GM12878 (cell line): Measurements from ENCODE around the gene MASP1. TPM values are rescaled to one million over a fixed set of nuclear protein-coding genes. Genes with fewer than 3 reads are reported as not detected.

Source experiments
- ATAC-seq: fragments of 200-7000 bp; cut with Tn5 transposase; 3 replicates; pipeline ENCODE4 v1.9.1; 2020; ENCODE audit warnings: mild to moderate bottlenecking, moderate library complexity
- BruUV-seq: library from RNA; stranded (reverse); fragments of 400-500 nt; replicated peaks from 2 replicates; lab custom pipeline; 2021; lab: Mats Ljungman, UMichigan
- CTCF ChIA-PET: fragments of 300-600 bp; sonication (Branson Sonifier 250); formaldehyde crosslinking; extraction: SDS; loops from one replicate; lab custom pipeline; 2021; ENCODE audit warnings: inconsistent platforms; lab: Yijun Ruan, JAX
- POLR2A ChIA-PET: fragments of 350-600 bp; formaldehyde crosslinking; extraction: SDS; loops from one replicate; lab custom pipeline; 2021; ENCODE audit warnings: inconsistent platforms; lab: Charles Lee
- RAD21 ChIA-PET: fragments of 300-600 bp; sonication (Branson Sonifier 250); formaldehyde crosslinking; loops from one replicate; lab custom pipeline; 2023; ENCODE audit warnings: antibody characterized with exemption; ENCODE audit not compliant: unreplicated experiment; lab: Charles Lee
- SMC1A ChIA-PET: fragments of 300-600 bp; sonication (Branson Sonifier 250); formaldehyde crosslinking; loops from one replicate; lab custom pipeline; 2023; ENCODE audit not compliant: unreplicated experiment, uncharacterized antibody; lab: Charles Lee
- DNase-seq: peaks from one replicate; pipeline ENCODE4 v3.0.0-alpha.2; 2011; ENCODE audit warnings: low read depth, low spot score
- FAIRE-seq: peaks from 3 replicates; lab custom pipeline; 2011; peaks lifted over from hg19 to GRCh38; lab: Jason Lieb, UNC
- H2AFZ ChIP-seq: 2 replicates; pipeline ENCODE4 v1.6.0; 2011; ENCODE audit warnings: low read depth, low read length, control low read depth; ENCODE audit not compliant: control insufficient read depth
- H3K27ac ChIP-seq: 2 replicates; pipeline ENCODE4 v1.5.1; 2011; ENCODE audit warnings: control low read depth; ENCODE audit not compliant: control insufficient read depth, insufficient read depth
- H3K27me3 ChIP-seq, 2 experiments: replicated peaks in 1 of 2; 2 replicates each; pipeline versions ENCODE4 v1.6.0 to v1.6.1; 2011; ENCODE audit warnings: low read length in 1 of 2; ENCODE audit not compliant: control insufficient read depth in 2 of 2, insufficient read depth in 2 of 2
- H3K36me3 ChIP-seq, 2 experiments: 2 replicates each; pipeline ENCODE4 v1.5.1; 2011; ENCODE audit warnings: low read length in 1 of 2; ENCODE audit not compliant: control insufficient read depth in 2 of 2, insufficient read depth in 2 of 2
- H3K4me1 ChIP-seq: 2 replicates; pipeline ENCODE4 v1.6.1; 2011; ENCODE audit warnings: mild to moderate bottlenecking, low read length, moderate library complexity, mixed read lengths; ENCODE audit not compliant: control insufficient read depth, insufficient read depth
- H3K4me2 ChIP-seq: 2 replicates; pipeline ENCODE4 v1.6.0; 2011; ENCODE audit warnings: control low read depth; ENCODE audit not compliant: control insufficient read depth, insufficient read depth
- H3K4me3 ChIP-seq: fragments of 200-600 bp; sonication (generic); 2 replicates; pipeline ENCODE4 v1.5.1; 2016
- H3K79me2 ChIP-seq: 2 replicates; pipeline ENCODE4 v1.6.0; 2011; ENCODE audit warnings: low read length; ENCODE audit not compliant: control insufficient read depth, insufficient read depth
- H3K9ac ChIP-seq: 2 replicates; pipeline ENCODE4 v1.8.0; 2011; ENCODE audit warnings: low read length, control low read depth, mixed read lengths; ENCODE audit not compliant: control insufficient read depth, insufficient read depth
- H3K9me3 ChIP-seq: replicated peaks from 3 replicates; pipeline ENCODE4 v1.5.1; 2011; ENCODE audit warnings: mild to moderate bottlenecking, low read length; ENCODE audit not compliant: control insufficient read depth, insufficient read depth
- H4K20me1 ChIP-seq: 2 replicates; pipeline ENCODE4 v1.6.0; 2011; ENCODE audit not compliant: control insufficient read depth, insufficient read depth
- MTA2 ChIP-seq: fragments of 450-650 bp; IDR thresholded peaks from 2 replicates; pipeline ENCODE4 v1.6.1; 2016; ENCODE audit warnings: low read depth, mild to moderate bottlenecking, moderate library complexity
- RAD21 ChIP-seq: IDR thresholded peaks from 2 replicates; pipeline ENCODE4 v1.6.1; 2011; ENCODE audit warnings: mild to moderate bottlenecking, low read depth, low read length, moderate library complexity; ENCODE audit not compliant: insufficient read depth
- RELA ChIP-seq: fragments of 450-650 bp; IDR thresholded peaks from 2 replicates; pipeline ENCODE4 v1.8.0; 2014; ENCODE audit warnings: borderline replicate concordance; ENCODE audit not compliant: partially characterized antibody
- SMC3 ChIP-seq: IDR thresholded peaks from 2 replicates; pipeline ENCODE4 v1.6.1; 2011; ENCODE audit warnings: low read length, improper control_type of control experiment, borderline replicate concordance
- SPI1 ChIP-seq: IDR thresholded peaks from 2 replicates; pipeline ENCODE4 v1.6.1; 2011; ENCODE audit warnings: low read depth, mild to moderate bottlenecking, low read length, moderate library complexity, borderline replicate concordance; ENCODE audit not compliant: insufficient read depth
- TCF7 ChIP-seq: IDR thresholded peaks from 2 replicates; pipeline ENCODE4 v1.6.1; 2014; ENCODE audit warnings: antibody characterized with exemption, borderline replicate concordance
- WGBS: methylation state at CpG from one replicate; pipeline ENCODE4 v1.1.6; 2016; ENCODE audit warnings: low lambda C conversion rate; ENCODE audit not compliant: insufficient replicate concordance, insufficient coverage; ENCODE audit errors: missing lambda C conversion rate; 5-methylcytosine and 5-hydroxymethylcytosine counted together
- in situ Hi-C: fragments of 300-500 bp; cut with MboI; formaldehyde crosslinking; loops from 9 replicates; pipeline ENCODE4 v1.14.3; 2018; ENCODE audit warnings: mixed read lengths
- intact Hi-C: fragments of 100-400 bp; cut with micrococcal nuclease; formaldehyde crosslinking; loops from one replicate; pipeline ENCODE4 v1.14.2; 2022; ENCODE audit not compliant: unreplicated experiment
- polyA plus RNA-seq, 11 experiments: library from polyadenylated mRNA; depleted of rRNA in 4 of 11; unstranded in 6 of 11; stranded (reverse) in 5 of 11; fragments of >200 nt; fragmentation: Nextera tagmentation in 4 of 11; fragmentation: Illumina TruSeq in 1 of 11; extraction: Ambion mirVana in 4 of 11; extraction: Trizol in 1 of 11; gene quantifications; 1 replicate in 1 of 11; 2 replicates in 10 of 11; pipeline versions ENCODE4 v1.2.1 to v1.2.3, GENCODE V29; 2011 to 2016; ENCODE audit warnings: inconsistent platforms in 2 of 11, missing spikeins in 2 of 11, low read depth in 1 of 11
- total RNA-seq, 4 experiments: library from RNA; depleted of rRNA in 3 of 4; stranded (reverse); fragments of >200 nt in 3 of 4; fragmentation: Illumina TruSeq in 1 of 4; extraction: Trizol in 1 of 4; gene quantifications; 2 replicates each; pipeline versions ENCODE4 v1.2.1 to v1.2.3, GENCODE V29; 2013 to 2021
- TF ChIP-seq, protein P1 (sequence below), 3 experiments: IDR thresholded peaks in 2 of 3; conservative IDR thresholded peaks in 1 of 3; 2 replicates each; pipeline ENCODE4 v1.5.1; 2011; ENCODE audit warnings: low read depth in 3 of 3, low read length in 3 of 3, mild to moderate bottlenecking in 3 of 3, control low read depth in 2 of 3, moderate library complexity in 2 of 3, inconsistent platforms in 1 of 3, mixed read lengths in 1 of 3; ENCODE audit not compliant: control insufficient read depth in 2 of 3, insufficient read depth in 1 of 3; ENCODE audit errors: extremely low read depth in 1 of 3

Gene MASP1
- total and polyA plus RNA-seq, 10 of the 15 experiments (the other 5 are each of a cell fraction or from before 2014, with no cell fraction given): 0.05 TPM; not detected in 9

DNA sequence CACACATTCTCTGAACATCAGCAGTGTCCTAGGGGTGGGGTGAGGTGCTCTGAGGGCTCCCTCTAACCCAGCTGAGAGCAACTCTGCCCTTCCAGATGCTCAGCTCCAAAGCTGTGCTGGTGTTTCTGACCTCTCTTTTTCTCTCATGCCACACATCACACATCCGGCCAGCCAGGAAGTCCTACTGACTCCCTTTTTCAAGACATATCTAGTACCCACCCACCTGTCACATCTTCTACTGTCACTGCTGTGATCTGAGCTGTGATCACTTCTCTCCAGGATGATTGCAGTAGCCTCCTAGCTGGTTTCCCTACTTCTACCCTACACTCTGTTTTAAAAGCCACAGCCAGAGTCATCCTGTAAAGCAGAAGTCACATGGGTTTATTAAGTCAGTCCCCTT is 30.2 kb upstream of the MASP1 start (continued):
- TF ChIP-seq MTA2: no peak

GRCh38 chr3:187319699-187320302 is 28.3 kb upstream of the MASP1 start:
- FAIRE-seq: peak; percentile 93
- in situ Hi-C loops (loop anchor here (5.0 kb wide), 2 partner anchors 362 to 398 kb away; no protein-coding TSS in a partner anchor), intact Hi-C loops (loop anchor here (1.0 kb wide), 4 partner anchors 100 to 394 kb away; no protein-coding TSS in a partner anchor)
- H3K9me3 ChIP-seq: no peaks in the 10 kb centered on the region
- H2AFZ ChIP-seq: no peak overlapping the region
- H3K9ac ChIP-seq: no peak overlapping the region
- H3K79me2 ChIP-seq: no peaks in the 10 kb centered on the region
- H3K27me3 ChIP-seq: peaks cover 0 to 1% of the 10 kb centered on the region in 2 experiments; a peak in 1 of 4 replicates
- 8% methylated on average over 7 of the region's 7 CpGs for WGBS
- no peak overlapping the region for H3K4me3 ChIP-seq
- no peak overlapping the region for H3K27ac ChIP-seq
- ATAC-seq: peak; percentile 97
- CTCF ChIA-PET: interaction anchor here (0.7 to 12.2 kb wide), 53 partner anchors 8 to 1635 kb away, joined by 3 to 519 read pairs (median 5); partner anchors contain the start of genes MASP1, RTP2, RTP4 and SST
- POLR2A ChIA-PET: no interaction called here
- no TSS peak for BruUV-seq
- H3K36me3 ChIP-seq: no peaks in the 10 kb centered on the region
- RAD21 ChIA-PET: interaction anchor here (0.5 to 8.5 kb wide), 16 partner anchors 8 to 419 kb away, joined by 3 to 219 read pairs (median 4); partner anchors contain the start of gene RTP4
- H3K4me2 ChIP-seq: no peak overlapping the region
- peak; percentile 17 for DNase-seq
- no peaks in the 10 kb centered on the region for H4K20me1 ChIP-seq
- no peaks in the 10 kb centered on the region for H3K4me1 ChIP-seq
- no peak for TF ChIP-seq TCF7
- TF ChIP-seq SMC3: peak; percentile 89
- TF ChIP-seq RAD21: peak; percentile 82
- TF ChIP-seq, protein P1, sequence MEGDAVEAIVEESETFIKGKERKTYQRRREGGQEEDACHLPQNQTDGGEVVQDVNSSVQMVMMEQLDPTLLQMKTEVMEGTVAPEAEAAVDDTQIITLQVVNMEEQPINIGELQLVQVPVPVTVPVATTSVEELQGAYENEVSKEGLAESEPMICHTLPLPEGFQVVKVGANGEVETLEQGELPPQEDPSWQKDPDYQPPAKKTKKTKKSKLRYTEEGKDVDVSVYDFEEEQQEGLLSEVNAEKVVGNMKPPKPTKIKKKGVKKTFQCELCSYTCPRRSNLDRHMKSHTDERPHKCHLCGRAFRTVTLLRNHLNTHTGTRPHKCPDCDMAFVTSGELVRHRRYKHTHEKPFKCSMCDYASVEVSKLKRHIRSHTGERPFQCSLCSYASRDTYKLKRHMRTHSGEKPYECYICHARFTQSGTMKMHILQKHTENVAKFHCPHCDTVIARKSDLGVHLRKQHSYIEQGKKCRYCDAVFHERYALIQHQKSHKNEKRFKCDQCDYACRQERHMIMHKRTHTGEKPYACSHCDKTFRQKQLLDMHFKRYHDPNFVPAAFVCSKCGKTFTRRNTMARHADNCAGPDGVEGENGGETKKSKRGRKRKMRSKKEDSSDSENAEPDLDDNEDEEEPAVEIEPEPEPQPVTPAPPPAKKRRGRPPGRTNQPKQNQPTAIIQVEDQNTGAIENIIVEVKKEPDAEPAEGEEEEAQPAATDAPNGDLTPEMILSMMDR (IDR thresholded peaks at IDR 0.05 in 2 of 3, conservative IDR thresholded peaks at IDR 0.05 in 1 of 3; ENCODE audit: control insufficient read depth in 2 of 3, extremely low read depth in 1 of 3, insufficient read depth in 1 of 3, low read depth in 3 of 3, low read length in 3 of 3): peak; percentile 80 to 97 (median 94)
- peak; percentile 81 for TF ChIP-seq SPI1
- TF ChIP-seq RELA: no peak
- TF ChIP-seq, all 136 proteins: peak for 4
- SMC1A ChIA-PET: interaction anchor here (0.6 to 10.5 kb wide), 38 partner anchors 8 to 562 kb away, joined by 3 to 231 read pairs (median 4); partner anchors contain the start of gene RTP4
